ENCODE measurements around the gene TOGARAM2.

GRCh38 chr2:29006092-29006979 is 25.2 kb downstream of the TOGARAM2 start:
- TF ChIP-seq EZH2phosphoT487 (IDR thresholded peaks at IDR 0.05; ENCODE audit: insufficient read depth, low read depth) (no peak), EZH2 (IDR thresholded peaks at IDR 0.05; ENCODE audit: insufficient read depth, poor library complexity, severe bottlenecking) (no peak)

Data from GM23248 (cell line).